GM19467 (cell line): ENCODE data around the gene CLCN5.

Source experiments
- ATAC-seq: cut with Tn5 transposase; IDR thresholded peaks from one replicate; pipeline ENCODE4 v1.9.1; 2021; ENCODE audit warnings: mild to moderate bottlenecking, moderate library complexity; ENCODE audit not compliant: unreplicated experiment

Gene CLCN5

GRCh38 chrX:50075630-50076339 lies 153.4 kb downstream of the CLCN5 start:
- ATAC-seq: no peak

GRCh38 chrX:50081282-50081889 lies 159.0 kb downstream of the CLCN5 start:
- no peak for ATAC-seq

- ATAC-seq: no peak
Observed at GRCh38 chrX:50082741-50083140, 160.3 kb downstream of the CLCN5 start.

- ATAC-seq: no peak
Observed at GRCh38 chrX:50088645-50089044, 166.2 kb downstream of the CLCN5 start.

- ATAC-seq: no peak
Observed at GRCh38 chrX:50093625-50094024, 171.2 kb downstream of the CLCN5 start.

GRCh38 chrX:50097071-50097470 lies 174.7 kb downstream of the CLCN5 start:
- ATAC-seq: no peak

- no peak for ATAC-seq
Observed at GRCh38 chrX:50098241-50098640, 175.8 kb downstream of the CLCN5 start.

GRCh38 chrX:50098749-50099148 lies 176.4 kb downstream of the CLCN5 start:
- no peak for ATAC-seq

- ATAC-seq: no peak
Observed at GRCh38 chrX:50099331-50099730, 176.9 kb downstream of the CLCN5 start.

GRCh38 chrX:50100188-50100587 lies 177.8 kb downstream of the CLCN5 start:
- ATAC-seq: no peak

- ATAC-seq: no peak
Observed at GRCh38 chrX:50103176-50103575, 180.8 kb downstream of the CLCN5 start.

GRCh38 chrX:50103866-50104566 lies 181.6 kb downstream of the CLCN5 start:
- ATAC-seq: no peak

GRCh38 chrX:50106051-50106675 lies 183.8 kb downstream of the CLCN5 start:
- no peak for ATAC-seq

- no peak for ATAC-seq
Observed at GRCh38 chrX:50107470-50107869, 185.1 kb downstream of the CLCN5 start.

- ATAC-seq: no peak
Observed at GRCh38 chrX:50108264-50108663, 185.9 kb downstream of the CLCN5 start.

- no peak for ATAC-seq
Observed at GRCh38 chrX:50111742-50112141, 189.3 kb downstream of the CLCN5 start.

- ATAC-seq: no peak
Observed at GRCh38 chrX:50114113-50114512, 191.7 kb downstream of the CLCN5 start.

GRCh38 chrX:50115973-50116372 lies 193.6 kb downstream of the CLCN5 start:
- ATAC-seq: no peak

- no peak for ATAC-seq
Observed at GRCh38 chrX:50117476-50117875, 195.1 kb downstream of the CLCN5 start.

- no peak for ATAC-seq
Observed at GRCh38 chrX:50125480-50125879, 203.1 kb downstream of the CLCN5 start.

- no peak for ATAC-seq
Observed at GRCh38 chrX:50147972-50148371, 225.6 kb downstream of the CLCN5 start.
